Measurements from ENCODE around the gene OPHN1. TPM values are rescaled to one million over a fixed set of nuclear protein-coding genes. Genes with fewer than 3 reads are reported as not detected.

Gene OPHN1
- total and polyA plus RNA-seq, 2 of the 13 experiments (the other 11 are each of a cell fraction or from before 2014, with no cell fraction given) = 1.6 to 1.7 TPM

DNA sequence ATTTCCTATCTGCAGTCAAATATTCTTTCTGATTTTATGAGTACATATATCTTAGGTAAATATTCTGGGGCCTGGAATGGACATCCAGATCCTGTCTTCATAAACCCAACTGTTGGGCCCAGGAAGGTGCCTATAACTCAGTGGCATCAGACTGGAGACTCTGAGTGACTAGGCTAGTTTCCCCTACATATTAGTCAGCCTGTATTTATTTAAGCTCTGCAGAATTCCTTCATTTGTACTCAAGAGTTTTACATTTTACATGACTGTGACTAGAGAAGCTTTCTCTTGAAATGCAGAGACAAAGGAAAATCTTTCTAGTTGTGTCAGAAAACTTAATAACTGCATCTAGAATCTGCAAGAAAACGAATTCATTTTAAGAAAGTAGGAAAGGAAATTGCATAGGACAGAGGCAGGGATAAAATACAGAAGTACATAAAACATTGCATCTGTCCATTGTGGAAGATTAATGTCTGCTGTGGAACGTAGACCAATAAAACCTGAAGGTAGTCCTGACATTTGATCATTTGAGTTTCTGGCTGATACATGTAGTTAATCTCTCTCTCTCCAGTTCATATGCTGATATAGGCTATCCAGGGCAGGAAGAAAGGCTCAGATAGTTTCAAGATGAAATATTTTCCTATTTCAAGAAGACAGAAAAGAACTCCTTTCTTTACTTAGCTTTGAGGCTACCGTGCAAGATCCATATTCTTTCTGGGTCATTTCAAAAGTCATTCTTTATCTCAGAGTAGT is 78.2 kb downstream of the OPHN1 start:
- Histone ChIP-seq H3K36me3 (replicated peaks in 1 of 2; ENCODE audit: control insufficient read depth in 1 of 2, insufficient read depth in 2 of 2, low read length in 2 of 2) (no peaks in the 10 kb centered on the region), H2AFZ (ENCODE audit: low read length) (no peak overlapping the region), H4K20me1 (ENCODE audit: insufficient read depth, low read length) (no peaks in the 10 kb centered on the region), H3K27ac (ENCODE audit: extremely low read length, insufficient read depth, low read length) (no peak overlapping the region), H3K79me2 (ENCODE audit: insufficient read depth, low read length) (no peaks in the 10 kb centered on the region), H3K9ac (ENCODE audit: insufficient read depth, low read depth, low read length) (no peak overlapping the region), H3K4me2 (ENCODE audit: low read depth, low read length) (no peak overlapping the region), H3K4me3 (replicated peaks in 1 of 3; ENCODE audit: insufficient read depth in 1 of 3, low read depth in 2 of 3, low read length in 3 of 3) (no peak overlapping the region), H3K27me3 (ENCODE audit: control insufficient read depth in 1 of 2, insufficient read depth in 2 of 2, low read length in 2 of 2) (no peaks in the 10 kb centered on the region), H3K9me3 (ENCODE audit: low read length) (no peaks in the 10 kb centered on the region), H3K4me1 (ENCODE audit: insufficient read depth, low read length) (0 out of 2 replicates have a peak, but pooled peaks cover 9% of the 10 kb centered on the region)
- DNase-seq (ENCODE audit: low spot score) = no peak
- intact Hi-C loops (cut with micrococcal nuclease; ENCODE audit: unreplicated experiment) = no loop called here
- POLR2A ChIA-PET = no interaction called here
- no peak for TF ChIP-seq ZNF883 (CRISPR knock-in tag; IDR thresholded peaks at IDR 0.05; ENCODE audit: not compliant biosample characterization)
- TF ChIP-seq ZNF644 (CRISPR knock-in tag; IDR thresholded peaks at IDR 0.05; ENCODE audit: low read depth) = no peak
- no peak for TF ChIP-seq MIXL1 (CRISPR knock-in tag; IDR thresholded peaks at IDR 0.05)
- TF ChIP-seq ZFP1 (CRISPR knock-in tag; IDR thresholded peaks at IDR 0.05) = no peak
- no peak for TF ChIP-seq AGO2 (optimal IDR thresholded peaks at IDR 0.05; ENCODE audit: low read depth, low read length)
- TF ChIP-seq ZNF121 (CRISPR knock-in tag; IDR thresholded peaks at IDR 0.05) = no peak
- no peak for TF ChIP-seq U2AF1 (optimal IDR thresholded peaks at IDR 0.05; ENCODE audit: low read depth, low read length)
- TF ChIP-seq ZSCAN31 (CRISPR knock-in tag; IDR thresholded peaks at IDR 0.05; ENCODE audit: low read depth) = no peak
- TF ChIP-seq PAX8 (CRISPR knock-in tag; IDR thresholded peaks at IDR 0.05; ENCODE audit: borderline replicate concordance) = no peak
- no peak for FAIRE-seq
- in situ Hi-C loops (cut with HindIII; ENCODE audit: extremely low pct_ligation_motif_present, low pct_unique_long_range_greater_than_20kb) = no loop called here
- CTCF ChIA-PET (ENCODE audit: low intra/inter-chr PET ratio, low total read pairs) = no interaction called here
- WGBS (ENCODE audit: low lambda C conversion rate) = 49% methylated on average over 3 of the region's 3 CpGs
- BruUV-seq (replicated peaks) = no TSS peak
- ATAC-seq = no peak

GRCh38 chrX:68345025-68345424 is 88.3 kb downstream of the OPHN1 start:
- H2AFZ ChIP-seq (ENCODE audit: low read length) = no peak overlapping the region
- H3K27ac ChIP-seq (ENCODE audit: extremely low read length, insufficient read depth, low read length) = no peak overlapping the region
- in situ Hi-C loops (cut with HindIII; ENCODE audit: extremely low pct_ligation_motif_present, low pct_unique_long_range_greater_than_20kb) (no loop called here), intact Hi-C loops (cut with micrococcal nuclease; ENCODE audit: unreplicated experiment) (no loop called here)
- H3K9me3 ChIP-seq (ENCODE audit: low read length) = no peaks in the 10 kb centered on the region
- ChIA-PET CTCF (ENCODE audit: low intra/inter-chr PET ratio, low total read pairs) (no interaction called here), POLR2A (no interaction called here)
- H3K36me3 ChIP-seq (replicated peaks in 1 of 2; ENCODE audit: control insufficient read depth in 1 of 2, insufficient read depth in 2 of 2, low read length in 2 of 2) = no peaks in the 10 kb centered on the region
- peak; percentile 15 for FAIRE-seq
- H3K9ac ChIP-seq (ENCODE audit: insufficient read depth, low read depth, low read length) = no peak overlapping the region
- no peak overlapping the region for H3K4me3 ChIP-seq (replicated peaks in 1 of 3; ENCODE audit: insufficient read depth in 1 of 3, low read depth in 2 of 3, low read length in 3 of 3)
- WGBS (ENCODE audit: low lambda C conversion rate) = 19% methylated on average over 1 of the region's 1 CpG
- H3K79me2 ChIP-seq (ENCODE audit: insufficient read depth, low read length) = no peaks in the 10 kb centered on the region
- no peak for DNase-seq (ENCODE audit: low spot score)
- H3K4me1 ChIP-seq (ENCODE audit: insufficient read depth, low read length) = no peaks in the 10 kb centered on the region
- no TSS peak for BruUV-seq (replicated peaks)
- no peaks in the 10 kb centered on the region for H4K20me1 ChIP-seq (ENCODE audit: insufficient read depth, low read length)
- no peaks in the 10 kb centered on the region for H3K27me3 ChIP-seq (ENCODE audit: control insufficient read depth in 1 of 2, insufficient read depth in 2 of 2, low read length in 2 of 2)
- ATAC-seq = no peak
- H3K4me2 ChIP-seq (ENCODE audit: low read depth, low read length) = no peak overlapping the region
- no peak for TF ChIP-seq KDM2A (CRISPR knock-in tag; IDR thresholded peaks at IDR 0.05; ENCODE audit: borderline replicate concordance, low read depth)
- TF ChIP-seq RNF2 (conservative IDR thresholded peaks at IDR 0.05; ENCODE audit: low read depth) = no peak
- no peak for TF ChIP-seq ZNF792 (CRISPR knock-in tag; IDR thresholded peaks at IDR 0.05)
- no peak for TF ChIP-seq MAFG (CRISPR knock-in tag; IDR thresholded peaks at IDR 0.05)
- TF ChIP-seq JARID2 (CRISPR knock-in tag; IDR thresholded peaks at IDR 0.05; ENCODE audit: insufficient replicate concordance) = no peak
- no peak for TF ChIP-seq BCL6 (CRISPR knock-in tag; IDR thresholded peaks at IDR 0.05)
- no peak for TF ChIP-seq BCL3 (CRISPR knock-in tag; IDR thresholded peaks at IDR 0.05)
- TF ChIP-seq ZNF576 (CRISPR knock-in tag; IDR thresholded peaks at IDR 0.05) = no peak
- TF ChIP-seq FOXM1 (CRISPR knock-in tag; IDR thresholded peaks at IDR 0.05) = no peak
- TF ChIP-seq PAX8 (CRISPR knock-in tag; IDR thresholded peaks at IDR 0.05; ENCODE audit: borderline replicate concordance) = no peak
- TF ChIP-seq KLF6 (CRISPR knock-in tag; IDR thresholded peaks at IDR 0.05) = no peak
- TF ChIP-seq ZFAT (CRISPR knock-in tag; conservative IDR thresholded peaks at IDR 0.05) = no peak
- no peak for TF ChIP-seq GATAD1 (CRISPR knock-in tag; IDR thresholded peaks at IDR 0.05)

Data from HepG2 (cell line).